ENCODE measurements around the gene STAP2. TPM values are rescaled to one million over a fixed set of nuclear protein-coding genes. Genes with fewer than 3 reads are reported as not detected.
A peak's percentile ranks its signal among the peaks of the same experiment; 100 is the strongest.

The STAP2 gene
- total RNA-seq, 1 donor from 2014 or later, result 66.2 TPM

DNA sequence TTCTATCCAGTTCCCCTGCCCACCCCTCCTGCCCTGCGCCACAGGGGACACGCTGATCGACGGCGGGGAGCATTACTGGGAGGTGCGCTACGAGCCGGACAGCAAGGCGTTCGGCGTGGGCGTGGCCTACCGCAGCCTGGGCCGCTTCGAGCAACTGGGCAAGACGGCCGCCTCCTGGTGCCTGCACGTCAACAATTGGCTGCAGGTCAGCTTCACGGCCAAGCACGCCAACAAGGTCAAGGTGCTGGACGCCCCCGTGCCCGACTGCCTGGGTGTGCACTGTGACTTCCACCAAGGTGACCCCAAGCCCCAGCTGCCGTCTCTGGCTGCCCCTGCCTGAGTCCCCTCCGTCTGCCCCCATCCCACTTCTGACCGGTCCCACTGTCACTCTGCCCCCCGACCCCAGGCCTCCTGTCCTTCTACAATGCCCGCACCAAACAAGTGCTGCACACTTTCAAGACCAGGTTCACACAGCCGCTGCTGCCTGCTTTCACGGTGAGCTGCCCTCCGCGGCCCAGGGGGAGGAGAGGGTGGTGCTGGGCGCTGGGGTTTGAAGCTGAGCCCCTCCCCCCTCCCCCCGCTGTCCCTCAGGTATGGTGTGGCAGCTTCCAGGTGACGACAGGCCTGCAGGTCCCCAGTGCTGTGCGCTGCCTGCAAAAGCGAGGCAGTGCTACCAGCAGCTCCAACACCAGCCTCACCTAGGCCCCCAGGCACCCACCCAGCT lies 15.5 kb downstream of the STAP2 start:
- H3K4me1 Mint-ChIP-seq (ENCODE audit: unreplicated experiment), result no peaks in the 10 kb centered on the region
- peaks cover 11% of the 10 kb centered on the region for H3K27me3 Mint-ChIP-seq (ENCODE audit: unreplicated experiment)
- no peaks in the 10 kb centered on the region for H3K9me3 Mint-ChIP-seq (ENCODE audit: unreplicated experiment)
- H3K4me3 Mint-ChIP-seq (ENCODE audit: unreplicated experiment), result no peak overlapping the region
- DNase-seq (ENCODE audit: low spot score), result no peak
- peaks cover 45% of the 10 kb centered on the region for H3K36me3 Mint-ChIP-seq (ENCODE audit: low read depth, unreplicated experiment)
- TF ChIP-seq, protein P1, sequence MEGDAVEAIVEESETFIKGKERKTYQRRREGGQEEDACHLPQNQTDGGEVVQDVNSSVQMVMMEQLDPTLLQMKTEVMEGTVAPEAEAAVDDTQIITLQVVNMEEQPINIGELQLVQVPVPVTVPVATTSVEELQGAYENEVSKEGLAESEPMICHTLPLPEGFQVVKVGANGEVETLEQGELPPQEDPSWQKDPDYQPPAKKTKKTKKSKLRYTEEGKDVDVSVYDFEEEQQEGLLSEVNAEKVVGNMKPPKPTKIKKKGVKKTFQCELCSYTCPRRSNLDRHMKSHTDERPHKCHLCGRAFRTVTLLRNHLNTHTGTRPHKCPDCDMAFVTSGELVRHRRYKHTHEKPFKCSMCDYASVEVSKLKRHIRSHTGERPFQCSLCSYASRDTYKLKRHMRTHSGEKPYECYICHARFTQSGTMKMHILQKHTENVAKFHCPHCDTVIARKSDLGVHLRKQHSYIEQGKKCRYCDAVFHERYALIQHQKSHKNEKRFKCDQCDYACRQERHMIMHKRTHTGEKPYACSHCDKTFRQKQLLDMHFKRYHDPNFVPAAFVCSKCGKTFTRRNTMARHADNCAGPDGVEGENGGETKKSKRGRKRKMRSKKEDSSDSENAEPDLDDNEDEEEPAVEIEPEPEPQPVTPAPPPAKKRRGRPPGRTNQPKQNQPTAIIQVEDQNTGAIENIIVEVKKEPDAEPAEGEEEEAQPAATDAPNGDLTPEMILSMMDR (IDR thresholded peaks at IDR 0.05; ENCODE audit: unreplicated experiment), result no peak
- no peak overlapping the region for H3K27ac Mint-ChIP-seq (ENCODE audit: unreplicated experiment)

DNA sequence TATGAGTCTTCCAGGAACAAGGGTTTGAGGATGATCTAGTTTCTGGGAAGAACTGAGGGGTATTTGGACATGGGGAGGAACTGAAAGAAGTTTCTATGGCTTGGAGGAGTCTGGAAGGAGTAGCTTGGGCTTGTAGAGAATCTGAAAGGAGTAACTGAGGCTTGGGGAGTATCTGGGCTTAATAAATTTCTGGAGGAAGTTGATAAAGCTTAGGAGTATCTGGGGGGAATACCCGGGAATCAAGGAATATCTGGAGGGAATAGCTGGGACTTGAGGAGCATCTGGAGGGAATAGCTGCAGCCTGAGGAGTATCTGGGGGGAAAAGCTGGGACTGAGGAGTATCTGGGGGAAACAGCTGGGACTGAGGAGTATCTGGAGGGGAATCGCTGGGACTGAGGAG lies 18.2 kb downstream of the STAP2 start:
- peaks cover 9% of the 10 kb centered on the region for H3K27me3 Mint-ChIP-seq (ENCODE audit: unreplicated experiment)
- TF ChIP-seq, protein P1 (IDR thresholded peaks at IDR 0.05; ENCODE audit: unreplicated experiment), result no peak
- no peak for DNase-seq (ENCODE audit: low spot score)
- H3K36me3 Mint-ChIP-seq (ENCODE audit: low read depth, unreplicated experiment), result peaks cover 45% of the 10 kb centered on the region
- H3K4me3 Mint-ChIP-seq (ENCODE audit: unreplicated experiment), result peak overlapping the region; percentile 11
- H3K4me1 Mint-ChIP-seq (ENCODE audit: unreplicated experiment), result no peaks in the 10 kb centered on the region
- no peak overlapping the region for H3K27ac Mint-ChIP-seq (ENCODE audit: unreplicated experiment)
- H3K9me3 Mint-ChIP-seq (ENCODE audit: unreplicated experiment), result no peaks in the 10 kb centered on the region

DNA sequence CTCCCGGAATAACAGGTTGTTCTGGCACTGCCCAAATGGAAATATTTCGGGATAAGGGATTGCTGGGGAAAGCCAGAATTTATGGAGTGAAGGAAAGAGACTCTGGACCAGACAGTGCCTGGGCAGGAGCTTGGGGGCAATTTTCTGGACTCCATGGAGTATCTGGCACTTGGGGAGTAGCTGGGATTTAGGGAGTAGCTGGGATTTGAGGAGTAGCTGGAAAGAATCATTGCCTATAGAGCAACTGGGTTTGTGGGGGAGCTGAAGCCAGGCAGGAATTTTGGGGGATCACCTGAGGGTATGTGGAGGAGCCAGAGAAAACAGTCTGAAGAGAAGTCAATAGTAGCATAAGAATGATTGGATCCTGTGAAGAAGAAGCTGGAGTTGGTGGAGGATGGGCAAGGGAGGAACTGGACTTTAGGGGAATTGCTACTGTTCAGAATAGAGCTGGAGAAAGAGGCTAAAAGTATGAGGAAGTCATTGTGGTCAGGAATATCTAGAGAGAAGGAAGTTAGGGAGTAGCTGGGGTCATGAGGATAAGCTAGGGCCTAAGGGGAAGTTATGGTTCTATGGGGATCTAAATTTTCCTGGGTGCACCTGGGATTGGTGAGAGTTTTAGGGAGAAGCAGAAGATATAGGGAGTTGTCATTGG lies 19.4 kb downstream of the STAP2 start:
- Mint-ChIP-seq H3K36me3 (ENCODE audit: low read depth, unreplicated experiment) (peaks cover 43% of the 10 kb centered on the region), H3K4me3 (ENCODE audit: unreplicated experiment) (peak overlapping the region; percentile 42), H3K27me3 (ENCODE audit: unreplicated experiment) (peaks cover 9% of the 10 kb centered on the region), H3K4me1 (ENCODE audit: unreplicated experiment) (peaks cover 5% of the 10 kb centered on the region), H3K27ac (ENCODE audit: unreplicated experiment) (no peak overlapping the region), H3K9me3 (ENCODE audit: unreplicated experiment) (no peaks in the 10 kb centered on the region)
- TF ChIP-seq, protein P1 (IDR thresholded peaks at IDR 0.05; ENCODE audit: unreplicated experiment), result no peak
- no peak for DNase-seq (ENCODE audit: low spot score)

DNA sequence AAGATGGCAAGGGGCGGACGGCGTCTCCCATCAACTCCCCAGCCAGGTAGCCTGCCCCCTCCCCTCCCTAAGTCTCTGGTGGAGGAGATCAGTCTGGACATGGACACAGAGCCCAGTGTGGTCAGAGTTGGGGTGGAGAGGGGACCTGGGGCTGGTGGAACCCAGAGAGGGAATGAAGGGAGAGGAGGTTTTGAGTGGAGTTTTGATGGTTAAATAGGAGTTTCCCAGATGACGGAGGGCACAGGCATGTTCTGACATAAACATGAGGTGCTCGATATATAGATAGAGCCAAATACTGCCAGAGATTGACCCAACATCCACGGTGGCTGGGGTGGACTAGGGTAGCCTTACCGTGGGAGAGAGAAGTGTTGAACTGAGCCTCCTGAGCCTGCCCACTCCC lies 20.2 kb downstream of the STAP2 start:
- Mint-ChIP-seq H3K27ac (ENCODE audit: unreplicated experiment) (no peak overlapping the region), H3K27me3 (ENCODE audit: unreplicated experiment) (peaks cover 9% of the 10 kb centered on the region), H3K36me3 (ENCODE audit: low read depth, unreplicated experiment) (peaks cover 43% of the 10 kb centered on the region), H3K4me3 (ENCODE audit: unreplicated experiment) (no peak overlapping the region), H3K4me1 (ENCODE audit: unreplicated experiment) (peaks cover 5% of the 10 kb centered on the region), H3K9me3 (ENCODE audit: unreplicated experiment) (no peaks in the 10 kb centered on the region)
- no peak for DNase-seq (ENCODE audit: low spot score)
- TF ChIP-seq, protein P1 (IDR thresholded peaks at IDR 0.05; ENCODE audit: unreplicated experiment), result no peak

DNA sequence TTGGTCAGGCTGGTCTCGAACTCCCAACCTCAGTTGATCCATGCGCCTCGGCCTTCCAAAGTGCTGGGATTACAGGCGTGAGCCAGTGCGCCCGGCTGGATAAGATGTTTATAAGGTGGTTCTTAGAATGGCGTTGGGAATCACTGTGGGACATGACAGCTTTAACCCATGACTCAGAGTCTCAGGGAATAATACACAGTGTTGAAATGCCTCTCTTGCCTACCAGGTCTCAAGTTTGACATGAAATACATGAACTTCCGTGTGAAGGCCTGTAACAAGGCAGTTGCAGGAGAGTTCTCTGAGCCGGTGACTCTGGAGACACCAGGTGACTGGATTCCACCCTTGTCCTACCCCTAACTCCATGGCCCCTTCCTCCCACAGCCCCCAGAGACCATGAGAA lies 21.7 kb downstream of the STAP2 start:
- H3K4me1 Mint-ChIP-seq (ENCODE audit: unreplicated experiment), result peaks cover 5% of the 10 kb centered on the region
- no peak overlapping the region for H3K4me3 Mint-ChIP-seq (ENCODE audit: unreplicated experiment)
- TF ChIP-seq, protein P1 (IDR thresholded peaks at IDR 0.05; ENCODE audit: unreplicated experiment), result no peak
- H3K9me3 Mint-ChIP-seq (ENCODE audit: unreplicated experiment), result no peaks in the 10 kb centered on the region
- H3K27me3 Mint-ChIP-seq (ENCODE audit: unreplicated experiment), result peaks cover 9% of the 10 kb centered on the region
- H3K27ac Mint-ChIP-seq (ENCODE audit: unreplicated experiment), result no peak overlapping the region
- no peak for DNase-seq (ENCODE audit: low spot score)
- H3K36me3 Mint-ChIP-seq (ENCODE audit: low read depth, unreplicated experiment), result peaks cover 40% of the 10 kb centered on the region

All from endothelial cell (in vitro differentiated cells).